Fibroblast of lung (primary cell): Measurements from ENCODE around the gene PLCG2. TPM values are rescaled to one million over a fixed set of nuclear protein-coding genes. Genes with fewer than 3 reads are reported as not detected.

ENCODE experiments used
- DNase-seq, 2 donors: peaks; one replicate each; pipeline versions ENCODE4 v3.0.0 to v3.0.0-alpha.2; 2010; ENCODE audit warnings: low read depth in 2 of 2
- H2AFZ ChIP-seq: 2 replicates; pipeline ENCODE4 v1.5.1; 2012; ENCODE audit warnings: low read length, control low read depth, inconsistent platforms
- H3K27ac ChIP-seq: 2 replicates; pipeline ENCODE4 v1.5.1; 2011; ENCODE audit warnings: low read length, control low read depth; ENCODE audit not compliant: insufficient read depth
- H3K27me3 ChIP-seq: 2 replicates; pipeline ENCODE4 v1.5.1; 2011; ENCODE audit warnings: mild to moderate bottlenecking, low read length; ENCODE audit not compliant: control insufficient read depth, insufficient read depth
- H3K36me3 ChIP-seq: 2 replicates; pipeline ENCODE4 v1.5.1; 2011; ENCODE audit warnings: low read length; ENCODE audit not compliant: control insufficient read depth, insufficient read depth
- H3K4me1 ChIP-seq: 2 replicates; pipeline ENCODE4 v1.5.1; 2011; ENCODE audit warnings: low read length; ENCODE audit not compliant: control insufficient read depth, insufficient read depth; ENCODE audit errors: extremely low read depth
- H3K4me2 ChIP-seq: 2 replicates; pipeline ENCODE4 v1.5.1; 2011; ENCODE audit warnings: low read length, control low read depth; ENCODE audit not compliant: insufficient read depth; ENCODE audit errors: extremely low read depth
- H3K4me3 ChIP-seq, 4 experiments: fragments of 200-600 bp in 1 of 4; sonication (generic) in 1 of 4; replicated peaks in 1 of 4; 2 replicates each; pipeline ENCODE4 v1.5.1; 2011 to 2016; ENCODE audit warnings: low read length in 4 of 4, low read depth in 3 of 4, mild to moderate bottlenecking in 3 of 4, control low read depth in 2 of 4, inconsistent platforms in 1 of 4, mixed read lengths in 1 of 4; ENCODE audit not compliant: insufficient read depth in 1 of 4; ENCODE audit errors: control extremely low read depth in 1 of 4
- H3K79me2 ChIP-seq: 2 replicates; pipeline ENCODE4 v1.5.1; 2012; ENCODE audit warnings: mild to moderate bottlenecking, low read length, inconsistent platforms; ENCODE audit not compliant: control insufficient read depth, insufficient read depth
- H3K9ac ChIP-seq: 2 replicates; pipeline ENCODE4 v1.5.1; 2011; ENCODE audit warnings: mild to moderate bottlenecking, low read length, control low read depth; ENCODE audit not compliant: insufficient read depth
- H3K9me3 ChIP-seq: 2 replicates; pipeline ENCODE4 v1.5.1; 2012; ENCODE audit warnings: low read depth, low read length; ENCODE audit not compliant: control insufficient read depth, insufficient read depth
- H4K20me1 ChIP-seq: 2 replicates; pipeline ENCODE4 v1.5.1; 2011; ENCODE audit warnings: low read length; ENCODE audit not compliant: control insufficient read depth, insufficient read depth; ENCODE audit errors: extremely low read depth
- CTCF ChIP-seq, 2 donors: IDR thresholded peaks in 1 of 2; conservative IDR thresholded peaks in 1 of 2; 1 replicate in 1 of 2; 2 replicates in 1 of 2; pipeline ENCODE4 v1.5.1; 2011 to 2012; ENCODE audit warnings: low read length in 2 of 2, control low read depth in 1 of 2, inconsistent platforms in 1 of 2, low read depth in 1 of 2, mild to moderate bottlenecking in 1 of 2
- EZH2 ChIP-seq: IDR thresholded peaks from 2 replicates; pipeline ENCODE4 v1.5.1; 2012; ENCODE audit warnings: low read length, control low read depth, mild to moderate bottlenecking; ENCODE audit errors: missing control alignments
- polyA plus RNA-seq, 2 donors: library from polyadenylated mRNA; depleted of rRNA in 1 of 2; stranded (reverse) in 1 of 2; unstranded in 1 of 2; fragments of >200 nt; gene quantifications; 2 replicates each; pipeline ENCODE4 v1.2.1, GENCODE V29; 2011 to 2012; ENCODE audit warnings: missing spikeins in 1 of 2
- total RNA-seq: library from RNA; depleted of rRNA; stranded (reverse); fragments of >200 nt; gene quantifications from 2 replicates; pipeline ENCODE4 v1.2.1, GENCODE V29; 2014

The PLCG2 gene
- total and polyA plus RNA-seq, 2 donors (not counting 1 experiment from before 2014, with no cell fraction given) = 0.53 to 0.66 TPM

- no peaks in the 10 kb centered on the region for H3K79me2 ChIP-seq
- DNase-seq = no peak
- H3K9me3 ChIP-seq = no peaks in the 10 kb centered on the region
- no peak overlapping the region for H3K9ac ChIP-seq
- no peak overlapping the region for H3K4me3 ChIP-seq
- H4K20me1 ChIP-seq = no peaks in the 10 kb centered on the region
- TF ChIP-seq CTCF (conservative IDR thresholded peaks at IDR 0.05 in 1 of 2, IDR thresholded peaks at IDR 0.05 in 1 of 2; ENCODE audit: low read depth in 1 of 2, low read length in 2 of 2) (no peak), EZH2 (no peak)
- H3K27ac ChIP-seq = no peak overlapping the region
- H3K27me3 ChIP-seq = no peaks in the 10 kb centered on the region
- no peak overlapping the region for H2AFZ ChIP-seq
- no peaks in the 10 kb centered on the region for H3K36me3 ChIP-seq
- H3K4me2 ChIP-seq = no peak overlapping the region
- H3K4me1 ChIP-seq = no peaks in the 10 kb centered on the region
Observed at GRCh38 chr16:81748476-81749198, 30.5 kb upstream of the PLCG2 start.

- Histone ChIP-seq H4K20me1 (no peaks in the 10 kb centered on the region), H3K27me3 (no peaks in the 10 kb centered on the region), H2AFZ (peak overlapping the region; percentile 53), H3K9me3 (no peaks in the 10 kb centered on the region), H3K4me2 (no peak overlapping the region), H3K4me3 (no peak overlapping the region), H3K4me1 (no peaks in the 10 kb centered on the region), H3K36me3 (no peaks in the 10 kb centered on the region), H3K27ac (no peak overlapping the region), H3K79me2 (no peaks in the 10 kb centered on the region), H3K9ac (no peak overlapping the region)
- TF ChIP-seq EZH2 = no peak
- no peak for TF ChIP-seq CTCF (conservative IDR thresholded peaks at IDR 0.05 in 1 of 2, IDR thresholded peaks at IDR 0.05 in 1 of 2; ENCODE audit: low read depth in 1 of 2, low read length in 2 of 2)
- DNase-seq = peak in 1 of 2 donors; percentile 31
Observed at GRCh38 chr16:81752225-81752875, 26.7 kb upstream of the PLCG2 start.

- TF ChIP-seq EZH2 = no peak
- TF ChIP-seq CTCF (conservative IDR thresholded peaks at IDR 0.05 in 1 of 2, IDR thresholded peaks at IDR 0.05 in 1 of 2; ENCODE audit: low read depth in 1 of 2, low read length in 2 of 2) = no peak
- Histone ChIP-seq H3K9me3 (no peaks in the 10 kb centered on the region), H4K20me1 (no peaks in the 10 kb centered on the region), H3K4me2 (no peak overlapping the region), H3K27ac (no peak overlapping the region), H3K36me3 (no peaks in the 10 kb centered on the region), H3K79me2 (no peaks in the 10 kb centered on the region), H3K9ac (no peak overlapping the region), H3K4me1 (no peaks in the 10 kb centered on the region), H2AFZ (no peak overlapping the region), H3K4me3 (no peak overlapping the region), H3K27me3 (no peaks in the 10 kb centered on the region)
- DNase-seq = no peak
Observed at GRCh38 chr16:81752876-81753227, 26.2 kb upstream of the PLCG2 start.
